SK-N-SH (cell line): ENCODE measurements around the gene BRD4. TPM values are rescaled to one million over a fixed set of nuclear protein-coding genes. Genes with fewer than 3 reads are reported as not detected.

ENCODE experiments used
- CTCF ChIA-PET: fragments of 300-600, 350-600 bp; formaldehyde crosslinking; extraction: SDS; loops from one replicate; lab custom pipeline; 2021; lab: Yijun Ruan, JAX
- POLR2A ChIA-PET: fragments of 350-600 bp; sonication (Branson Sonifier 250); formaldehyde crosslinking; extraction: SDS; loops from one replicate; lab custom pipeline; 2020; ENCODE audit warnings: antibody characterized with exemption, inconsistent platforms; lab: Yijun Ruan, JAX
- DNase-seq: peaks from one replicate; pipeline ENCODE4 v3.0.0; 2012
- H2AFZ ChIP-seq: fragments of 200-600 bp; sonication (generic); 2 replicates; pipeline ENCODE4 v1.8.1; 2016; ENCODE audit warnings: antibody characterized with exemption, mild to moderate bottlenecking, low read depth
- H3F3A ChIP-seq: fragments of 200-600 bp; sonication (generic); replicated peaks from 2 replicates; pipeline ENCODE3; 2016; ENCODE audit warnings: antibody characterized with exemption, mild to moderate bottlenecking; ENCODE audit not compliant: insufficient read depth
- H3K27ac ChIP-seq, 2 experiments: fragments of 200-500 bp in 1 of 2; fragments of 200-600 bp in 1 of 2; sonication (Bioruptor generic) in 1 of 2; sonication (generic), shearing (Covaris generic) in 1 of 2; 2 replicates each; pipeline versions ENCODE4 v1.5.1 to v1.6.1; 2014 to 2016; ENCODE audit warnings: low read depth in 2 of 2, inconsistent platforms in 1 of 2, low read length in 1 of 2, mild to moderate bottlenecking in 1 of 2, mixed read lengths in 1 of 2
- H3K27me3 ChIP-seq: fragments of 200-600 bp; sonication (generic), shearing (Covaris generic); 2 replicates; pipeline ENCODE4 v1.6.1; 2016; ENCODE audit warnings: mixed run types; ENCODE audit not compliant: insufficient read depth
- H3K36me3 ChIP-seq, 2 experiments: fragments of 200-500 bp in 1 of 2; fragments of 200-600 bp in 1 of 2; sonication (Bioruptor generic) in 1 of 2; sonication (generic) in 1 of 2; replicated peaks in 1 of 2; 2 replicates each; pipeline versions ENCODE3 to v1.5.1; 2014 to 2016; ENCODE audit warnings: low read length in 1 of 2, mild to moderate bottlenecking in 1 of 2; ENCODE audit not compliant: insufficient read depth in 2 of 2, control insufficient read depth in 1 of 2
- H3K4me1 ChIP-seq, 2 experiments: fragments of 200-500 bp in 1 of 2; fragments of 200-600 bp in 1 of 2; sonication (Bioruptor generic) in 1 of 2; sonication (generic), shearing (Covaris generic) in 1 of 2; 2 replicates each; pipeline versions ENCODE4 v1.5.1 to v1.6.1; 2014 to 2016; ENCODE audit warnings: low read depth in 1 of 2, low read length in 1 of 2, mixed run types in 1 of 2; ENCODE audit not compliant: insufficient read depth in 2 of 2, control insufficient read depth in 1 of 2
- H3K4me2 ChIP-seq: fragments of 200-600 bp; sonication (generic), shearing (Covaris generic); 2 replicates; pipeline ENCODE4 v1.6.1; 2017; ENCODE audit warnings: mixed run types
- H3K4me3 ChIP-seq, 2 experiments: fragments of 200-500 bp in 1 of 2; fragments of 200-600 bp in 1 of 2; sonication (Bioruptor generic) in 1 of 2; sonication (generic), shearing (Covaris generic) in 1 of 2; 2 replicates each; pipeline versions ENCODE4 v1.5.1 to v1.8.1; 2014 to 2016; ENCODE audit warnings: low read depth in 2 of 2, inconsistent platforms in 1 of 2, low read length in 1 of 2, mild to moderate bottlenecking in 1 of 2, mixed read lengths in 1 of 2, moderate library complexity in 1 of 2
- H3K79me2 ChIP-seq: fragments of 200-600 bp; sonication (generic); 2 replicates; pipeline ENCODE4 v1.8.1; 2017; ENCODE audit warnings: mild to moderate bottlenecking; ENCODE audit not compliant: insufficient read depth
- H3K9ac ChIP-seq: fragments of 200-600 bp; sonication (generic); 2 replicates; pipeline ENCODE4 v1.6.1; 2017; ENCODE audit warnings: mixed run types
- H3K9me2 ChIP-seq: fragments of 200-600 bp; sonication (generic); 2 replicates; pipeline ENCODE4 v1.6.1; 2017; ENCODE audit warnings: mixed run types
- H3K9me3 ChIP-seq: fragments of 200-600 bp; sonication (generic); 2 replicates; pipeline ENCODE4 v1.6.1; 2017; ENCODE audit warnings: mixed run types, mild to moderate bottlenecking, moderate library complexity
- H4K20me1 ChIP-seq: fragments of 200-600 bp; sonication (generic); 2 replicates; pipeline ENCODE4 v1.6.1; 2017; ENCODE audit warnings: mild to moderate bottlenecking, mixed run types; ENCODE audit not compliant: insufficient read depth
- FOSL2 ChIP-seq: IDR thresholded peaks from 2 replicates; pipeline ENCODE4 v1.4.0; 2012; ENCODE audit warnings: low read depth, mild to moderate bottlenecking, moderate library complexity, borderline replicate concordance
- FOXM1 ChIP-seq: IDR thresholded peaks from 2 replicates; pipeline ENCODE4 v1.4.0; 2012; ENCODE audit warnings: low read depth, mild to moderate bottlenecking
- JUND ChIP-seq: IDR thresholded peaks from 2 replicates; pipeline ENCODE4 v1.4.0; 2012
- MXI1 ChIP-seq: IDR thresholded peaks from 2 replicates; pipeline ENCODE4 v1.6.1; 2012; ENCODE audit warnings: mild to moderate bottlenecking, low read depth, low read length, improper control_type of control experiment
- POLR2AphosphoS5 ChIP-seq: IDR thresholded peaks from 2 replicates; pipeline ENCODE4 v1.6.1; 2012; ENCODE audit warnings: low read depth, low read length
- RAD21 ChIP-seq: IDR thresholded peaks from 2 replicates; pipeline ENCODE4 v1.6.1; 2012; ENCODE audit warnings: mild to moderate bottlenecking, low read length
- SMC3 ChIP-seq: IDR thresholded peaks from 2 replicates; pipeline ENCODE4 v1.6.1; 2012; ENCODE audit warnings: low read depth, low read length, improper control_type of control experiment
- TCF12 ChIP-seq: IDR thresholded peaks from 2 replicates; pipeline ENCODE4 v1.4.0; 2012
- YY1 ChIP-seq: IDR thresholded peaks from 2 replicates; pipeline ENCODE4 v1.4.0; 2012; ENCODE audit warnings: low read depth, mild to moderate bottlenecking
- WGBS: methylation state at CpG from one replicate; pipeline ENCODE4 v1.1.6; 2017; ENCODE audit warnings: low lambda C conversion rate; 5-methylcytosine and 5-hydroxymethylcytosine counted together
- polyA plus RNA-seq, 3 experiments: library from polyadenylated mRNA; depleted of rRNA; stranded (reverse); fragments of >200 nt; gene quantifications; 2 replicates each; pipeline ENCODE4 v1.2.3, GENCODE V29; 2012
- TF ChIP-seq, protein P1 (sequence below): IDR thresholded peaks from 2 replicates; pipeline ENCODE4 v1.6.1; 2012; ENCODE audit warnings: mild to moderate bottlenecking, low read depth, low read length, moderate library complexity
- TF ChIP-seq, protein P2 (sequence below): IDR thresholded peaks from 2 replicates; pipeline ENCODE4 v1.4.0; 2012; ENCODE audit warnings: low read depth, borderline replicate concordance
- TF ChIP-seq, protein P3 (sequence below): fragments of 150-350 bp; IDR thresholded peaks from 2 replicates; pipeline ENCODE4 v1.6.1; 2017; ENCODE audit warnings: antibody characterized with exemption, low read length, low read depth, borderline replicate concordance
- TF ChIP-seq, protein P4 (sequence below): IDR thresholded peaks from 2 replicates; pipeline ENCODE4 v1.4.0; 2012; ENCODE audit warnings: low read depth
- TF ChIP-seq, protein P5 (sequence below): fragments of 200-600 bp; sonication (generic); IDR thresholded peaks from 2 replicates; pipeline ENCODE4 v1.6.1; 2017; ENCODE audit warnings: antibody characterized with exemption, mild to moderate bottlenecking, moderate library complexity

The BRD4 gene
- polyA plus RNA-seq, 1 of the 3 experiments (the other 2 are of a cell fraction) = 10.0 TPM

DNA sequence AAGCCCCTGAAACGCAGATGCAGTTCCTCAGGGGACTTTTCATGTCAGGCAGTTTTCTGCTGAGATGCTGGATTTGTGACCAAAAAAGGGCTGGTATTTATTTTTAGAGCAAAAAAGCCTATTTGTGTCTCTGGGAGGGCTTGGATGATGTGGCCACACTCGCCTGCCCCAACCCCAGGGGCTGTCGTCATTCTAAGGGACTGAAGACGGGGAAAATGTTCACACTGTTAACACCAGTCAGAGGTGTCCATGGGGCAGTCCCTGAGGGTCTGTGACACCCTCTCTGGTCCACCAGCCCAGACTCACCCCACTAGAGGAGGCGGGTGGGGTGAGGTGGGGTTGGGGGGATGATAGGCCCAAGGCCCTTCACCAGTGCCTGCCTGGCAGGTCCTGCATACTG is 84.2 kb downstream of the BRD4 start:
- no peak overlapping the region for H3K9ac ChIP-seq
- DNase-seq = no peak
- peaks cover 77% of the 10 kb centered on the region for H4K20me1 ChIP-seq

More for the DNA sequence above, 84.2 kb downstream of the BRD4 start:
- Histone ChIP-seq H3K9me2 (no peaks in the 10 kb centered on the region), H3K27me3 (no peaks in the 10 kb centered on the region), H3K79me2 (peaks cover 73% of the 10 kb centered on the region), H3K4me1 (peaks cover 17 to 46% of the 10 kb centered on the region in 2 experiments), H3K27ac (peak overlapping the region in 1 of 2 experiments; percentile 97; a peak in 1 of 4 replicates), H3K4me2 (peak overlapping the region; percentile 41; the same call in 1 of the 2 replicates), H3K36me3 (peaks cover 12 to 64% of the 10 kb centered on the region in 2 experiments), H3F3A (peaks cover 31% of the 10 kb centered on the region), H3K4me3 (no peak overlapping the region), H3K9me3 (no peaks in the 10 kb centered on the region)
- 98% methylated on average over 3 of the region's 5 CpGs for WGBS
- CTCF ChIA-PET = interaction anchor here (0.6 kb wide), 1 partner anchor 19 kb away, joined by 3 read pairs; no protein-coding TSS in a partner anchor
- TF ChIP-seq RAD21 (no peak), TCF12 (no peak), JUND (no peak), SMC3 (no peak), YY1 (no peak), MXI1 (no peak), FOXM1 (no peak), FOSL2 (no peak), POLR2AphosphoS5 (no peak)
- TF ChIP-seq, protein P1, sequence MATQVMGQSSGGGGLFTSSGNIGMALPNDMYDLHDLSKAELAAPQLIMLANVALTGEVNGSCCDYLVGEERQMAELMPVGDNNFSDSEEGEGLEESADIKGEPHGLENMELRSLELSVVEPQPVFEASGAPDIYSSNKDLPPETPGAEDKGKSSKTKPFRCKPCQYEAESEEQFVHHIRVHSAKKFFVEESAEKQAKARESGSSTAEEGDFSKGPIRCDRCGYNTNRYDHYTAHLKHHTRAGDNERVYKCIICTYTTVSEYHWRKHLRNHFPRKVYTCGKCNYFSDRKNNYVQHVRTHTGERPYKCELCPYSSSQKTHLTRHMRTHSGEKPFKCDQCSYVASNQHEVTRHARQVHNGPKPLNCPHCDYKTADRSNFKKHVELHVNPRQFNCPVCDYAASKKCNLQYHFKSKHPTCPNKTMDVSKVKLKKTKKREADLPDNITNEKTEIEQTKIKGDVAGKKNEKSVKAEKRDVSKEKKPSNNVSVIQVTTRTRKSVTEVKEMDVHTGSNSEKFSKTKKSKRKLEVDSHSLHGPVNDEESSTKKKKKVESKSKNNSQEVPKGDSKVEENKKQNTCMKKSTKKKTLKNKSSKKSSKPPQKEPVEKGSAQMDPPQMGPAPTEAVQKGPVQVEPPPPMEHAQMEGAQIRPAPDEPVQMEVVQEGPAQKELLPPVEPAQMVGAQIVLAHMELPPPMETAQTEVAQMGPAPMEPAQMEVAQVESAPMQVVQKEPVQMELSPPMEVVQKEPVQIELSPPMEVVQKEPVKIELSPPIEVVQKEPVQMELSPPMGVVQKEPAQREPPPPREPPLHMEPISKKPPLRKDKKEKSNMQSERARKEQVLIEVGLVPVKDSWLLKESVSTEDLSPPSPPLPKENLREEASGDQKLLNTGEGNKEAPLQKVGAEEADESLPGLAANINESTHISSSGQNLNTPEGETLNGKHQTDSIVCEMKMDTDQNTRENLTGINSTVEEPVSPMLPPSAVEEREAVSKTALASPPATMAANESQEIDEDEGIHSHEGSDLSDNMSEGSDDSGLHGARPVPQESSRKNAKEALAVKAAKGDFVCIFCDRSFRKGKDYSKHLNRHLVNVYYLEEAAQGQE = no peak
- TF ChIP-seq, protein P2, sequence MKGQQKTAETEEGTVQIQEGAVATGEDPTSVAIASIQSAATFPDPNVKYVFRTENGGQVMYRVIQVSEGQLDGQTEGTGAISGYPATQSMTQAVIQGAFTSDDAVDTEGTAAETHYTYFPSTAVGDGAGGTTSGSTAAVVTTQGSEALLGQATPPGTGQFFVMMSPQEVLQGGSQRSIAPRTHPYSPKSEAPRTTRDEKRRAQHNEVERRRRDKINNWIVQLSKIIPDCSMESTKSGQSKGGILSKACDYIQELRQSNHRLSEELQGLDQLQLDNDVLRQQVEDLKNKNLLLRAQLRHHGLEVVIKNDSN = no peak
- TF ChIP-seq, protein P3, sequence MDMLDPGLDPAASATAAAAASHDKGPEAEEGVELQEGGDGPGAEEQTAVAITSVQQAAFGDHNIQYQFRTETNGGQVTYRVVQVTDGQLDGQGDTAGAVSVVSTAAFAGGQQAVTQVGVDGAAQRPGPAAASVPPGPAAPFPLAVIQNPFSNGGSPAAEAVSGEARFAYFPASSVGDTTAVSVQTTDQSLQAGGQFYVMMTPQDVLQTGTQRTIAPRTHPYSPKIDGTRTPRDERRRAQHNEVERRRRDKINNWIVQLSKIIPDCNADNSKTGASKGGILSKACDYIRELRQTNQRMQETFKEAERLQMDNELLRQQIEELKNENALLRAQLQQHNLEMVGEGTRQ = no peak
- TF ChIP-seq, protein P4, sequence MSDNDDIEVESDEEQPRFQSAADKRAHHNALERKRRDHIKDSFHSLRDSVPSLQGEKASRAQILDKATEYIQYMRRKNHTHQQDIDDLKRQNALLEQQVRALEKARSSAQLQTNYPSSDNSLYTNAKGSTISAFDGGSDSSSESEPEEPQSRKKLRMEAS = no peak
- TF ChIP-seq, protein P5, sequence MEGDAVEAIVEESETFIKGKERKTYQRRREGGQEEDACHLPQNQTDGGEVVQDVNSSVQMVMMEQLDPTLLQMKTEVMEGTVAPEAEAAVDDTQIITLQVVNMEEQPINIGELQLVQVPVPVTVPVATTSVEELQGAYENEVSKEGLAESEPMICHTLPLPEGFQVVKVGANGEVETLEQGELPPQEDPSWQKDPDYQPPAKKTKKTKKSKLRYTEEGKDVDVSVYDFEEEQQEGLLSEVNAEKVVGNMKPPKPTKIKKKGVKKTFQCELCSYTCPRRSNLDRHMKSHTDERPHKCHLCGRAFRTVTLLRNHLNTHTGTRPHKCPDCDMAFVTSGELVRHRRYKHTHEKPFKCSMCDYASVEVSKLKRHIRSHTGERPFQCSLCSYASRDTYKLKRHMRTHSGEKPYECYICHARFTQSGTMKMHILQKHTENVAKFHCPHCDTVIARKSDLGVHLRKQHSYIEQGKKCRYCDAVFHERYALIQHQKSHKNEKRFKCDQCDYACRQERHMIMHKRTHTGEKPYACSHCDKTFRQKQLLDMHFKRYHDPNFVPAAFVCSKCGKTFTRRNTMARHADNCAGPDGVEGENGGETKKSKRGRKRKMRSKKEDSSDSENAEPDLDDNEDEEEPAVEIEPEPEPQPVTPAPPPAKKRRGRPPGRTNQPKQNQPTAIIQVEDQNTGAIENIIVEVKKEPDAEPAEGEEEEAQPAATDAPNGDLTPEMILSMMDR = no peak
- TF ChIP-seq, all 33 proteins: peak for 0
- no peak overlapping the region for H2AFZ ChIP-seq
- POLR2A ChIA-PET = interaction anchor here (0.6 kb wide), 1 partner anchor 11 kb away, joined by 3 read pairs; no protein-coding TSS in a partner anchor
